Body of pancreas (tissue), 4 donors: Measurements from ENCODE around the gene SOD1.

Source experiments
- CTCF ChIP-seq, 7 experiments: fragments of 450-650 bp in 4 of 7; fragments of 200-600 bp in 3 of 7; sonication (generic) in 3 of 7; IDR thresholded peaks; one replicate each; pipeline ENCODE4 v1.5.1; 2016 to 2019; ENCODE audit warnings: antibody characterized with exemption in 7 of 7
- POLR2A ChIP-seq, 3 donors: fragments of 450-650 bp; IDR thresholded peaks; one replicate each; pipeline ENCODE4 v1.6.1; 2016; ENCODE audit warnings: antibody characterized with exemption in 3 of 3, mild to moderate bottlenecking in 2 of 3

- TF ChIP-seq CTCF (IDR thresholded peaks at IDR 0.05) = no peak
- TF ChIP-seq POLR2A (IDR thresholded peaks at IDR 0.05) = no peak
Observed at GRCh38 chr21:31656199-31657095, 3.0 kb upstream of the SOD1 start.
